Astrocyte of the spinal cord (primary cell): ENCODE measurements around the gene CTSF.

Source experiments
- DNase-seq: peaks from one replicate; pipeline ENCODE4 v3.0.0; 2011; ENCODE audit warnings: low read depth, low spot score
- H3K4me3 ChIP-seq: 2 replicates; pipeline ENCODE4 v1.5.1; 2011; ENCODE audit warnings: low read depth, mild to moderate bottlenecking, low read length, moderate library complexity
- in situ Hi-C: cut with HindIII; loops from 2 replicates; pipeline ENCODE4 v1.10.0; 2017; ENCODE audit warnings: low sequenced_read_pairs
- TF ChIP-seq, protein P1 (sequence below): IDR thresholded peaks from 2 replicates; pipeline ENCODE4 v1.5.1; 2012; ENCODE audit warnings: low read depth, mild to moderate bottlenecking, low read length, inconsistent platforms

The CTSF gene

DNA sequence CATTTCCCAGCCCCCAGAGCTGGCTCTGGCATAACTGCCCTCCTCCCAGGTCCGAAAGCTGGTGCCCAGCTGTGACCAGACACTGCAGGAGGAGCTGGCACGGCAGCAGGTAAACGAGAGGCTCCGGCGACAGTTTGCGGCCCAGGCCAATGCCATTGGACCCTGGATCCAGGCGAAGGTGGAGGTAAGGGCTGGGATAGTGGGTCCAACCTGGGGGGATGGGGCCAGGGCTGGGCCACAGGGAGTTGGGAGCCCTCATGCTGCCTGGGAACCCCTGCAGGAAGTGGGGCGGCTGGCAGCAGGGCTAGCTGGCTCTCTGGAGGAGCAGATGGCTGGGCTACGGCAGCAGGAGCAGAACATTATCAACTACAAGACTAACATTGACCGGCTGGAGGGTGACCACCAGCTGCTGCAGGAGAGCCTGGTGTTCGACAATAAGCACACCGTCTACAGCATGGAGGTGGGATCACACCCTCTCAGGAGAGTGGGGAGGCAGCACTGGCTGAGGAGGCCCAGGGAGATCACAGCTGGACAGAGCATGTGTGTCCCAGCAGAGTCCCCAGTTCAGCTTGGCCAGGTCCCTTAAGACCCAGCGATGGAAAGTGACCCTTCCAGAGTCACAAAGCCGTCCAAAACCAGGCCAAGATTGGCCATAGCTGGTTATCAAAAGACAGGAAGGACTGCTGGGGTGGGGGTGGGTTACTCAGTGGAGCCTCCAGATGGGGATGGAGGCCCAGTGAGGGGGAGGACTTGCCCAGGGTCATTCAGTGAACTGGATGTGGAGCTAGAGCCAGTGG, 7.0 kb downstream of the CTSF start:
- in situ Hi-C loops, result no loop called here
- TF ChIP-seq, protein P1, sequence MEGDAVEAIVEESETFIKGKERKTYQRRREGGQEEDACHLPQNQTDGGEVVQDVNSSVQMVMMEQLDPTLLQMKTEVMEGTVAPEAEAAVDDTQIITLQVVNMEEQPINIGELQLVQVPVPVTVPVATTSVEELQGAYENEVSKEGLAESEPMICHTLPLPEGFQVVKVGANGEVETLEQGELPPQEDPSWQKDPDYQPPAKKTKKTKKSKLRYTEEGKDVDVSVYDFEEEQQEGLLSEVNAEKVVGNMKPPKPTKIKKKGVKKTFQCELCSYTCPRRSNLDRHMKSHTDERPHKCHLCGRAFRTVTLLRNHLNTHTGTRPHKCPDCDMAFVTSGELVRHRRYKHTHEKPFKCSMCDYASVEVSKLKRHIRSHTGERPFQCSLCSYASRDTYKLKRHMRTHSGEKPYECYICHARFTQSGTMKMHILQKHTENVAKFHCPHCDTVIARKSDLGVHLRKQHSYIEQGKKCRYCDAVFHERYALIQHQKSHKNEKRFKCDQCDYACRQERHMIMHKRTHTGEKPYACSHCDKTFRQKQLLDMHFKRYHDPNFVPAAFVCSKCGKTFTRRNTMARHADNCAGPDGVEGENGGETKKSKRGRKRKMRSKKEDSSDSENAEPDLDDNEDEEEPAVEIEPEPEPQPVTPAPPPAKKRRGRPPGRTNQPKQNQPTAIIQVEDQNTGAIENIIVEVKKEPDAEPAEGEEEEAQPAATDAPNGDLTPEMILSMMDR, result no peak
- no peak overlapping the region for H3K4me3 ChIP-seq
- DNase-seq, result no peak

DNA sequence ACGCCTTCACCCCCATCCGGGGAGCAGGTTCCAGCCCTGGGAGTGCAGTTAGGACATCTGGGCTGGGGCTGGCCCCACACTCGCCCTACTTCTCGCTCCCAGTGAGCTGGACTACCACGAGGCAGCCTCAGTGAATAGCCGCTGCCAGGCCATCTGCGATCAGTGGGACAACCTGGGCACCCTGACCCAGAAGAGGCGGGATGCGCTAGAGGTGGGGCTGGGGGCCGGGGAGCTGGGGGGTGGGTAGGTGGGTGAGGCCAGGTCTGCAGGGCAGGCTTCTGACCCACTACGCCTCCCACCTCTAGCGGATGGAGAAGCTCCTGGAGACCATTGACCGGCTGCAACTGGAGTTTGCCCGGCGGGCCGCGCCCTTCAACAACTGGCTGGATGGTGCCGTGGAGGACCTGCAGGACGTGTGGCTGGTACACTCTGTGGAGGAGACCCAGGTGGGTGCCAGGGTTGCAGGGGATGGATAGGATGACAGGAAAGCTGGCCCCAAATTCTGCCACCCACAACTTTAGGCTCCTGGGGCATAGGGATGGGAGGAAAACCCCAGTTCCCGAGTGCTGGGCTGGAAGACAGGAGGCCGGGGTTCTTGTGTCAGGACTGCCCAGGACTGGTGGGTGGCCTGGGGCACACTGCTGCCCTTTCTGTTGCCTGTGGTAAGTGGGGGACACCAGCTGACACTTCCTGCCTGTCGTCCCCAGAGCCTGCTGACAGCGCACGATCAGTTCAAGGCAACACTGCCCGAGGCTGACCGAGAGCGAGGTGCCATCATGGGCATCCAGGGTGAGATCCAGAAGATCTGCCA, 8.3 kb downstream of the CTSF start:
- TF ChIP-seq, protein P1, result no peak
- H3K4me3 ChIP-seq, result no peak overlapping the region
- in situ Hi-C loops, result no loop called here
- no peak for DNase-seq

DNA sequence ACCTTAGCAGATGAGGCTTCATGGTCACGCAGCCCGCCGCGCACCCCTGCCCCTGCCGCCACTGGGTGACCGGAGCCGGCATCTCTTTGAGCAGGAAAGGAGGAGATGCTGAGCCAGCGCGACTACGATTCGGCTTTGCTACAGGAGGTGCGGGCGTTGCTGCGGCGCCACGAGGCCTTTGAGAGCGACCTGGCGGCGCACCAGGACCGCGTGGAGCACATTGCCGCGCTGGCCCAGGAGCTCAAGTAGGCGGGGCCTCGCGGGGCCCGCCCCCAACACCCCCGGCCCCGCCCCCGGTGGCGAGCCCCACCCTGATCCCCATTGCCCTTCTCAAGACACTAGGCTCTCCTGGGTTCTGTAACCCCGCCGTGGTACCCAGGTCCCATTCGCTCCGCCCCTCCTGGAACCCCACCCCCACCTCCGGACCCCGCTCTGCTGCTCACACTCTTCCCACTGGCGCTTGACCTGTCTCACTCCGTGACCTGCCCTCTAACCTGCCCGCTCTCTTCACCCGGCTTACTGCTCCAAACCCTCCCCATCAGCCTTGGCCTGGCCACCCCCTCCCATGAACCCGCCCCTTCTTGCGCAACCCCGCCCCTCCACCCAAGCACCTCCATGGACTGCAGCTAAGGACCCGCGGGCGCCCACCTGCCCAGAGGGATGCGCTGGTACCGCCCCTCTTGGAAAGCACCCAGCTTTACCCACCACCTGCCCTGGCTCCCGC, 9.1 kb downstream of the CTSF start:
- no peak for DNase-seq
- in situ Hi-C loops, result no loop called here
- TF ChIP-seq, protein P1, result no peak
- H3K4me3 ChIP-seq, result no peak overlapping the region

DNA sequence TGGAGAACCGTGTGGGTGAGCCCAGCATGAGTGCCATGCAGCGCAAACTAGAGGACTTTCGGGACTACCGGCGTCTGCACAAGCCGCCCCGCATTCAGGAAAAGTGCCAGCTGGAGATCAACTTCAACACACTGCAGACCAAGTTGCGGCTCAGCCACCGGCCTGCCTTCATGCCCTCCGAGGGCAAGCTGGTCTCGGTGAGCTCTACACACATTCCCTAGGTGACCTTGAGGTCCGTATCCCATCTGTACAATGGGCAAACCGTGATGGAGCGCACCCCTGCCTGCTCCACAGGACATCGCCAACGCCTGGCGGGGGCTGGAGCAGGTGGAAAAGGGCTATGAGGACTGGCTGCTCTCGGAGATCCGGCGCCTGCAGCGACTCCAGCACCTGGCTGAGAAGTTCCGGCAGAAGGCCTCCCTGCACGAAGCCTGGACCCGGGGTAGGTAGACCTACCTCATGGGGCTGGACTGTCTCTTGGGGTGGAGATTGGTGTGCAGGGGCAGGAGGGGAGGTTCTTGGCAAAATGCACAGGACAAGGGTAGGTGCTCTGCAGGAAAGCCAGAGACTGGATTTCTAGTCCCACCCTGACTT, 10.6 kb downstream of the CTSF start:
- DNase-seq, result no peak
- TF ChIP-seq, protein P1, result no peak
- no peak overlapping the region for H3K4me3 ChIP-seq
- in situ Hi-C loops, result no loop called here

DNA sequence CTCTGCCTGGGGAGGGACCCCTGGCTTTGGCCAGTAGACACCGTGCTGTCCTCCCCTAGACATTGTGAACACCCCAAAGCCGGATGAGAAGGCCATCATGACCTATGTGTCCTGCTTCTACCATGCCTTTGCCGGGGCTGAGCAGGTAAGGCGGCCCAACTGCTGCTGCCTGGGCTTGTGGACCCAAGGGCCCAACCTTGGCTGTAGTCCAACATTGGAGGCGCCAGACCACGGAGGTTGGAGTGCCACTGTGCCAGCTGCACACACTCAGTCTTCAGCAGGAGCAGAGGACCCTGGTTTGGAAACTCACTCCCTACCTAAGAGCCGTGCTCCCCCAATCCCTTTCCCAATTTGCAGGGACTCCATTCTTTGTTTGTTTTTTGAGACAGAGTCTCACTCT, 12.3 kb downstream of the CTSF start:
- TF ChIP-seq, protein P1, result no peak
- no peak overlapping the region for H3K4me3 ChIP-seq
- in situ Hi-C loops, result no loop called here
- no peak for DNase-seq

DNA sequence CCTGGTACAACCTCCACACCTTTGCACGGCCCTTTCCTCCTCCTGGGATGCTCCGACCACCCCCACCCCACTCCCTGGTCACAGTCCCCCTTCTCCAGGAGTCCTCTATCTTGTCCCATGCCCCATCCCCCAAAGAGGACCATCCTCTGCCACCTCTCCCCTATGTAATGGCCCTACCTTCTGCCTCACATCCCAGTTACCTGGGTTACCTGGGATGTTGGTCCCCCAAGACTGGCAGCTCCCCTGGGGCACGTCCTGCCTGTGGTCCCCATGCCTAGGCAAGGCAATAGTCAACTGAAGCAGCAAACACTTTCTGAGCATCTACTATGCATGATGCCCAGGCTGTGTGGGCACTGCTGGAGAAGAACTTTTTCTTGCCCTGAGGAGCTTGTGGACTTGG, 13.0 kb downstream of the CTSF start:
- in situ Hi-C loops, result no loop called here
- TF ChIP-seq, protein P1, result no peak
- DNase-seq, result no peak
- H3K4me3 ChIP-seq, result no peak overlapping the region
